NCI-H187 (cell line): Measurements from ENCODE around the gene RBFOX2.
"Not testable (repeated sequence)": the region's sequence is repeated elsewhere in the genome, so short reads cannot be mapped to it uniquely, and the experiment has no call there.

Source experiments
- DNase-seq, 2 experiments: peaks; one replicate each; lab custom pipeline; 2025; lab: John Stamatoyannopoulos, UW

The RBFOX2 gene

GRCh38 chr22:35821654-35822053 is 207.0 kb downstream of the RBFOX2 start:
- no peak for DNase-seq

- no peak for DNase-seq
Measured at GRCh38 chr22:35819421-35819820, 209.2 kb downstream of the RBFOX2 start.

DNA sequence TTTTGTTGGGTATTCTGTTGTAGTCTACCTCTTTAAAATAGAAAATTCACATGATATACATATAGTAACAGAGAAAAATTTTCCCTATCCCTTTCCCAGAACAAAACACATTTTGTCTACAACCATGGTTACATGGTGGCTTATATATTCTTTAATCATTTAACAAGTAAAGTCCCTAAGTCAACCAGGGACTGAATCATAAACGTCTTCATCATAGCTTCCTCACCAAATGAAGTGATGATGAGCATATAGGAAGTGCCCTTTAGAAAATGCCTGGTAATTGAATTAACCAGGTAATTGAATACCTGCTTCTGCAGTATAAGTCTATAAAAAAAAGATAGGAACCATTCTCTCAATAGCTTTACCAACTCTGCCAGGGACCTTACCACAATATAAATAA is 209.7 kb downstream of the RBFOX2 start:
- no peak for DNase-seq

DNA sequence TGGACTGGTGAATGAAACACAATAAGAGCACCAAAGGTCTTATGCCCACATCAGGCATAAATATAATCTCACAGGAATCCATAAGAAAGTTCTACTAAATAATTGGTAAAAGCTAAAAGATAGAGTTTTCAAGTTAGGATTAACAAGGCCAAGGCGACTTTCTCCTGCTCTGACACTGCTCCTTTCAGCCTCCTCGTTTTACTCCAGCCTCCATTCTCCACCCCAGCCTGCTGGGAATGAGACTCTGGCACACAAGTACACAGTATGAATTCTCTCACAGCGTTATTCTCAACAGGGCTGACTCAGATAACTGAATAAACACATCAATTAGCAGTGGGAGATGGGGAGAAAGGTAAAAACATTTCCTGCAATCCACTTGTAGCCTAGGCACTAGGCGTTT is 216.0 kb downstream of the RBFOX2 start:
- no peak for DNase-seq

DNA sequence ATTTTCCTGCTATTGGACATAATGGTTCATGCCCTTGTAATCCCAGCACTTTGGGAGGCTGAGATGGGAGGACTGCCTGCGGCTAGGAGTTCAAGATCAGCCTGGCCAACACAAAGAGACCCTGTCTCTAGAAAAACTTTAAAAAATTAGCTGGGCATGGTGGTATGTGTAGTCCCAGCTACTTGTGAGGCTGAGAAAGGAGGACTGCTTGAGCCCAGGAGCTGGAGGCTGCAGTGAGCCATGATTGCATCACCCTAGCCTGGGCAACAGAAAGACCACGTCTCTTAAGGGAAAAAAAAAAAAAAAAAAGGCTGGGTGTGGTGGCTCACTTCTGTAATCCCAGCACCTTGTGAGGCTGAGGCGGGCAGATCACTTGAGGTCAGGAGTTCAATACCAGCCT is 217.0 kb downstream of the RBFOX2 start:
- DNase-seq: no peak

DNA sequence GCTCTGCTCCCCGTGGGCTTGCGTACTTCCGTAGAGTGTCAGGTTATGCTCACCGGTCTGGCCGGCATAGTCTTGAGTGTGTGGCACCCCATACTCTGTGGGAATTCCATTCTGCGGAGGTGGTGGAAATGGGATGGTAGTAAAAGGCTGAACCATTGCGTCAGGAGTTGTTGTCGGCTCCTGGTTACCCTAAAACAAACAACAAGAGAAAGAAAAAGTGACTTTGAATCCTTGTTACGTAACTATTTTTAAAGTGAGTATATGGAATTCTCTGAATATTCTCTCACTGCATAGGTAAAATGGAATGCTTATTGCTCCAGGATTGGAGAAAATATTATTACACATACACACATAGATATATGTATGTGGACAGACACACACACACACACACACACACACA is 218.8 kb downstream of the RBFOX2 start:
- DNase-seq: no peak

GRCh38 chr22:35808377-35808776 is 220.2 kb downstream of the RBFOX2 start:
- DNase-seq: no peak

GRCh38 chr22:35806668-35807067 is 222.0 kb downstream of the RBFOX2 start:
- not testable (repeated sequence) for DNase-seq

- DNase-seq: no peak
Measured at GRCh38 chr22:35805466-35805865, 223.2 kb downstream of the RBFOX2 start.

- no peak for DNase-seq
Measured at GRCh38 chr22:35804421-35804820, 224.2 kb downstream of the RBFOX2 start.

GRCh38 chr22:35802885-35803284 is 225.7 kb downstream of the RBFOX2 start:
- no peak for DNase-seq

GRCh38 chr22:35801301-35801700 is 227.3 kb downstream of the RBFOX2 start:
- DNase-seq: not testable (repeated sequence)

GRCh38 chr22:35799150-35799549 is 229.5 kb downstream of the RBFOX2 start:
- DNase-seq: no peak

- DNase-seq: no peak
Measured at GRCh38 chr22:35797411-35797810, 231.2 kb downstream of the RBFOX2 start.

DNA sequence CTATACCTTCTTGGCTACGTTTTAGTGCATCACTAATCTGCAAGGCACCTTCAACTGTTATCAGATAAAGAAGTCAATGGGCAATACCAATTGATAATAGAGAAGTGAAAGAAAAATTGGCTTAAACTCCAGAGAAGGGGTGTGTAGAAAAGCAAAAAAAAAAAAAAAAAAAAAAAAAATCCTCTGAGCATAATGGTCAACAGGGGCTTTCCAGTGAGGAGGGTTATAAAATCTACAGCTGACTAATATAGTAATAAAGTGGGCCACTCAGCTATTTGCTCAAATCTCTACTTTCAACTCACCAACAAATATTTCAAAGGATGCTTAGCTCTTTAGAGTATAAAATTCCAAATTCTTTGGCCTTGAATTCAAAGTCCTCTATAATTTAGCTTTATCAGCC is 233.1 kb downstream of the RBFOX2 start:
- DNase-seq: no peak

- DNase-seq: no peak
Measured at GRCh38 chr22:35792506-35792905, 236.1 kb downstream of the RBFOX2 start.

- DNase-seq: not testable (repeated sequence)
Measured at GRCh38 chr22:35791788-35792187, 236.8 kb downstream of the RBFOX2 start.

- DNase-seq: no peak
Measured at GRCh38 chr22:35785181-35785923, 243.3 kb downstream of the RBFOX2 start.

GRCh38 chr22:35784633-35785032 is 244.0 kb downstream of the RBFOX2 start:
- DNase-seq: no peak

DNA sequence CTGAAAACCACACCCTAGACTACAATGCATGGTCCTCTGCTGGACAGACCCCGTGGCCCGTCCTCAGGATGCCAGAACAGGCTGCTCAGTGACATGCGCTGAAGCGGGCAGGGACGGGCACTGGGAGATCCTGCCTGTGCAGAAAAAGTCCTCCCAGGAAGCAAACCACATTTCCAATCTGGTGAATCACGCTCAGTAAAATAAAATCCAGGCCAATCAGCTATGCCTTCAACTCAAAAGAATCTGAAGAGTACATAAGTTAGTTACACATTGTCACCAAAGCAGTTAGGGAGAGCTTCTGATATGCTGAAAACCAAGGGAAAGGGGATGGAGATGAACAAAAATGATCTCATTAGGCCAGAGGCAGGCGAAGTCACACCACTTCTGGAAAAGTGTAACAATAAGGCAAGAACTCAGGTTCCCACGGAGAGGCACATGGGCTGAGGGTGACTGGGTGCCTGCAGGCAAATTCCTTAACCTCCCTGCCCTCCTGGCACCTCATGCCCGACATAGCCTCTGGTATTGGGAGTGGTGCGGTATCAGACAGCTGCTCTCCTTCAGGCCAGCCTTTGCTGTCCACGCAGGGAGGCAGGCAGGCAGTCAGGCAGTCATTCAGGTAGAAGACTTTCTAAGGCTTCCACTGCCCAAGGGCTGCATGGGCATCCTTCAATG is 244.5 kb downstream of the RBFOX2 start:
- no peak for DNase-seq

DNA sequence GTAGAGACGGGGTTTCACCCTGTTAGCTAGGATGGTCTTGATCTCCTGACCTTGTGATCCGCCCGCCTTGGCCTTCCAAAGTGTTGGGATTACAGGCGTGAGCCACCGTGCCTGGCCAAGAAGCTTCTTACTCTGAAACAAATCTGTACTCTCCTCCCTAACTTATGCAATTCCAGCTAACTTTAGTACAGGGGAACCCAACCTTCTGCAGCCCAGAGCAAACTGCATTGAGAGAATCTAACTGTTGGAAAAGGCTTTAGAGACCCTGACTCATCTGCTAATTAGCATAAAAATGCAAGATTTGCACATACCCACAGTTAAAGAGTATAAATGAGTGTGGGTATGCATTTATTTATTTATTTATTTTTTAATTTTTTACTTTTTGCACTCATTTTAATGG is 246.1 kb downstream of the RBFOX2 start:
- no peak for DNase-seq

DNA sequence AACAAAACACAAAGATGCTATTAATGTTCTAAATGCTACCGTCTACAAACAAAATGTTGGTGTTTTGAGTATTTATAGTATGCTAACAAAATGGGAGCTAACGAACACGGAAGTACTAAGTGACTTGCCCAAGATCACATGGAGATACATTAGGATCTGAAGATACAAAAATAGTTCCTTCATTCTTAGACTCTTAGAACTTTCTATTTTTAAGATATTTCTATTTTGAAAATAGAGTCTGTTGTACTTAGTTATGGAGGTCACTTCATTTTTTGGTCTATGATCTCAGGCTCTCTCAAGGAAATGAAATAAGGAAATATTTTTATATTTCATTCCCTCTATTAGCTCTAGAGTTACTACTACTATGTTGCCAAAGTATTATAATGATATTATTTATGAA is 246.7 kb downstream of the RBFOX2 start:
- no peak for DNase-seq

DNA sequence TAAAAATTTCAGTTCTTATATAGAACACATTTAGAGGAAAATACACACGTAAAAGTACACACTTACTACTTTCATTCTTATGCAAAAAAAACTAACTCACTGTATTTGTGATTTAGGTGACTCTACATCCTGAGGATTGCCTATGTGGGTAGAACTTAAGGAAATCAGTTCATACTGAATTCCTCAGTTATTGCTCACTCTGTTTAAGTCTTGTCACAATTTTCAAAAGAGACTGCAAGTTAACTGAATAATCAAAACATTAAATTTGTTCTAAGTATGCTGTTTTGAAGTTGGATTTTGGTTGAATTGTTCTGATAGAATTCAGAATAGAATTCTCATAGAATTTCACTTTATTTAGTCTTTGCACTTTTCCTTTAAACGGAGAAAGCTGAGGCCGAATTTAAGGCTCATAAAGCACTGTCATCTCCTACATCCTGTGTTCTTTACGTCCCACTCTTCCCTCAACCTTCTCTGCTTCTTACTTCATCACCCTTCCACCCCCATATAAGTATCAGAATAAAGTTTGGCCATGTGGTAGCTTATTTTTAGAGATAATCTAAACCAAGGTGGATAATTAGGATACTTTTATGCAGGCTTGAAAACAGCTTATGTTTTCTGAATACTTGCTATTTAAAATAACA is 251.2 kb downstream of the RBFOX2 start:
- no peak for DNase-seq
